Activated CD4-positive, CD25-positive, alpha-beta regulatory T cell treated with anti-CD3 and anti-CD28 coated beads, Interleukin-2, amount 50 U/mL, for 72 hours (primary cell): ENCODE data around the gene C2orf92.
"Not testable (repeated sequence)": the region's sequence is repeated elsewhere in the genome, so short reads cannot be mapped to it uniquely, and the experiment has no call there.

ENCODE experiments used
- DNase-seq: peaks from one replicate; pipeline ENCODE4 v3.0.0; 2021

Gene C2orf92

DNA sequence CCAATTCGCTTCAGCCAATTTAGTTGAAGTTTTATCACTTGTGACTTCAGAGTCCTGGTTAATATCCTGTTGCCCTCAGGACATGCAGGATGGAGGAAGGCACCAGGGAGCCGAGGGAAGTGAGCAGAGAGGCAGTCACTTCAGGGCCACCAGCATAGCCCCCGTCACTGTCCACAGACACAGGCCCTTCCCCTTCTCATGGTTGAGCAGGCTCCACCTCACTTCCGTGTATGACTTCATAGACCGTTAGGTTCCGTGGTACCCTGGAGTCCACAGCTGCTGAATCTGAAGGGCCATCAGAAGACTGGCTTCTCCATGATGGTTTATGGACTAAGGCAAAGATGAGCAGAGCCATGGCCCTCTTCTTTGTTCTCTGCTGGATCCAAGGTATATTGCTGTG is at the start of gene C2orf92:
Gene C2orf92 (plus strand): TSS at position 266 of the 400 bp plus-strand sequence. CDS start 76 bp downstream, at position 342.
- no peak for DNase-seq

DNA sequence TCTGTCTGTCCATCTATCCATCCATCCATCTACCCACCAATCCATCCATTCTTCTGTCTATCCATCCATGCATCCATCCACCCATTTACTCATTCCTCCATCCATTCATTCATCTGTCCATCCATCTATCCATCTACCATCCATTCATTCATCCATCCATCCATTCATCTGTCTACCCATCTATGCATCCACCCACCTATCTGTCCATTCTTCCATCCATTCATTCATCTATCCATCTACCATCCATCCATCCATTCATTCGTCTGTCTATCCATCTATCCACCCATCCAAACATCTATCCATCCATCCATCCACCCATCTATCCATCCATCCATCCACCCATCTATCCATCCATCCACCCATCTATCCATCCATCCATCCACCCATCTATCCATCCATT is 49.0 kb upstream of the C2orf92 start:
- DNase-seq: not testable (repeated sequence)

DNA sequence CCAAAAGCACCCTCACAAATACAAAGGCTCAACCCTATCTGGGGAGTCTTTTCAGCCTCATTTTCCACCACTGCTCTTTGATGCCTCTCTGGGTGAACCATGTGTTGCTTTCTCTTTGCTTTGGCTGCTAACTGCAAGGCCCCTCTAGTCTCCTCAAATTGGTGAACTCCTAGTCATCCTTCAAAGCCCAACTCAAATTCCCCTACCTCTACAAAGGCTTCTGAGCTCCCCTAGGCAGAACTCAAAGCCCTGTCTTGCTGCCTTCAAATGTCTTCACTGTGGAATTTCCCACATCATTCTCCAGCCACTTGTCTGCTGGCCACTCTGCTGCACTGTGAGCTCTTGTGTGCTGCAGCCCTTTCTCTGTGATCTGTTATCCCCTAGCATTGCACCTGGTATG is 46.5 kb upstream of the C2orf92 start:
- DNase-seq: not testable (repeated sequence)

DNA sequence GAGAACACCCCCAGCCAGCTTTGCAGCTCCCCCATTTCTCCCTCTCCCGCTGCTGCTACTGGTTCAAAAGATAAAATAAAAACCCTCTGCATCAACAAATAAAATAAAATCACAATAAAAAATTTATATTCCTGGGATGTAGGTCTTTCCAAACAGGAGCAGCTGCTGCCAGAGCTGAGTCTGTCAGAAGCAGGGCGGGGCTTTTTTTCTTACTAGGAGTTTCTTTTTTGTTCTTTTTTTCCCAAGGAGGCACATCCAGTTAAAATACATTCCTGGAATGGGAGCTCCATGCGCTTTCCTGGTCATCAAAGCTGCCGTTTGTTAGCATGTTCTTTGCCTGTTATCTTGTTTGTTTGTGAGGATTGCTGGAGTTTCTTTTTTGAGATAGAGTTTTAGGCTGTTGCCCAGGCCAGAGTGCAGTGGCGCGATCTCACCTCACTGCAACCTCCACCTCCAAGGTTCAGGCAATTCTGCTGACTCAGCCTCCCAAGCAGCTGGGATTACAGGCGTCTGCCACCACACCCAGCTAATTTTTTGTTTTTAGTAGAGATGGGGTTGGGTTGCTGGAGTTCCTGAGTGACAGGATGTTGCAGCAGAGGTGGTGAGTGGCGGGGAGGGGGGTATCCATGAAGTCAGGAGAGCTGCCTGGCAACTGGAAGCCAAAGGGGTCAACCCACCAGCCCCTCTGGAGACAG is 44.0 kb upstream of the C2orf92 start:
- DNase-seq: not testable (repeated sequence)

GRCh38 chr2:97626049-97626430 is 43.5 kb upstream of the C2orf92 start:
- DNase-seq: not testable (repeated sequence)

- no peak for DNase-seq
Observed at GRCh38 chr2:97644023-97644717, 25.3 kb upstream of the C2orf92 start.

- no peak for DNase-seq
Observed at GRCh38 chr2:97645112-97645694, 24.3 kb upstream of the C2orf92 start.

DNA sequence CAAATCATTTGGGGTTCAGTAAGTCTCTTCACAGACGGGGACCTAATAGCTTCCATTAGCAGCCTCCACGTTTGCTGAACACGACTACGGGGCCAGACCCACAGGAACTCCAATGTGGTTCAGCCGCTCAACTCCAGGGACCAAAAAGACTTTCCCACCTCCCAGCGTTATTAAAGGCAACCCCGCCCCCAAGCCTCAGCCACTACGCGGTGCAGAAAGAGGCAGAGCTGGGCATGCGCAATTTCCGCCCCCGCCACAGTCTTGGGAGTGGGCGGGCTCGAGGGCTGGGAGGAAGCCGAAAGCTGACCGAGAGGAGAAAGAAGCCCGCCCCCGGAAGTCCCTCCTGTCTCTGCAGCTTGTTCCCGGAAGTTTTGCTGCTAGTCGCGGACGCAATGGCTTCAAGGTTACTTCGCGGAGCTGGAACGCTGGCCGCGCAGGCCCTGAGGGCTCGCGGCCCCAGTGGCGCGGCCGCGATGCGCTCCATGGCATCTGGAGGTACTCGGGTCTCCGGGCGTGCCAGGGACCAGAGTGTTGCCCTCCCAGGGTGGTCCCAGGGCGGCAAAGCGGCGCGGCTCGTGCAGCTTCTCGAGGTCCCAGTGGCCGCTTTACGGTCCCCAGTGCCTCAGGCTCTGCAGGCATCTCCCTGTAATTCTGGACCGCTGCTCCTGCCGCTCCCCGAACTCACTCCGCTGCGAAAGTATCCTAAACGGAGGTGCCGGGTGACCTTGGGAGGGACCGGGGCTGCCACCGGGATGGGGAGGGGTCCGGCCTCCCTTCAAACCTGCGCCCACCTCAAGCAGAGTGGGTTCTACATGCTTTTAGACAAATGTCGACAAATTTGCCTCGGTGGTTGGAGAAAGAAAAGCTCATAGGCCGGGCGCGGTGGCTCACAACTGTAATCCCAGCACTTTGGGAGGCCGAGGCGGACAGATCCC is 23.6 kb upstream of the C2orf92 start, which contains the start of gene COX5B:
Gene COX5B (plus strand): TSS at position 368 of the 935 bp plus-strand sequence. CDS start 25 bp downstream, at position 393.
- DNase-seq: peak; percentile 98

- no peak for DNase-seq
Observed at GRCh38 chr2:97646977-97647376, 22.5 kb upstream of the C2orf92 start.

GRCh38 chr2:97651114-97651513 is 18.4 kb upstream of the C2orf92 start:
- DNase-seq: no peak

DNA sequence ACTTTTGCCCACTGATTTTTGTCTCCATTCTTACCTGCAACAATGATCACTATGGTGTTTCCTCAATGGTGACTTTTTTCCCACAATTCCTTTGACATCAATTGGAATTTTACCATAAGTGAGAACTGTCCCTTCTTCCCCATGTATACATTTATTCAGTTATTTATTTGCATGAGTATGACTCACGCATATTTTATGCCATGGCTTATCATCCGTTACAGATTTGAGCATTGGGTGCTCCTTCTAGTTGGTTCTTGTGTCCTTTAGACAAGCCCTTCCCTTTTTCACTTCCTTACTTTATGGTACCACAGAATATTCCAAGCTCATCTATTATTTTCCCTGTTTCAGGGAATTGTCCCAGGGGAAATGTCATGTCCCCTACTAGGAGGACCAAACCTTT is 16.0 kb upstream of the C2orf92 start:
- no peak for DNase-seq

GRCh38 chr2:97653874-97654273 is 15.6 kb upstream of the C2orf92 start:
- no peak for DNase-seq

GRCh38 chr2:97654309-97654708 is 15.2 kb upstream of the C2orf92 start:
- DNase-seq: no peak

- no peak for DNase-seq
Observed at GRCh38 chr2:97654791-97655190, 14.7 kb upstream of the C2orf92 start.

- no peak for DNase-seq
Observed at GRCh38 chr2:97656129-97656755, 13.3 kb upstream of the C2orf92 start.

DNA sequence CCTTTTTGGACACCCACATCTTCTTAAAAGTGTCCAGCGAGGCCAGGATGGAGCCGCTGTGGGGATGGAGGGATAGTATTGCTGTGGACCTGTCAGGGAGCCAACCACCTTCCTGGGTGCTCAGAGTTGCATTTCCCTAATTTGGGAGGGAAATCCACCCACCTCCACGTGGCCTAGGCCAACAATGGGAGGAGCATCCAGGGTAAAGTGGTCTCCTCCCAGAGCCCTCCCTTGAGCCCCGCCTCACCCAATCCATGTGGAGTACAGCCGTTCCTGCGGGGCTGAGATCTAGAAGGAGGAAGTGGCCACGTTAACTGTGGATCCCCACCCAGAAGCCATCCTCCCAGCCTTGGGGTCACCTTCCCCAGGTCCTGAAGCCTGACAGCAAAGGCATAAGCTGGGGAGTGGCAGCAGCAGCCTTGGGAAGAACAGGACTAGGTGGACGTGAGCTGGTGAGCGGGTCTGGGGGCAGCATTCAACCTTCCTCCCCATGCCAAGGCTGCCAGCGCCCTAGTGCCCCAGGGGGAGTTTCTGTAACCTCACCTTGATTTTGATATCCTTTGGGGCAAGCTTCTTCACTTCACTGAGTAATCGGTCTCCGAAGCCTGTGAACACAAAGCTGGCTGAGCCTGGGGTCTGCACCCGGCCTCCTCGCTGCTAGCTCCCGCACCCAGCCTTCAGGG is 12.5 kb upstream of the C2orf92 start:
- no peak for DNase-seq

GRCh38 chr2:97657986-97658690 is 11.4 kb upstream of the C2orf92 start:
- no peak for DNase-seq

- no peak for DNase-seq
Observed at GRCh38 chr2:97658691-97659157, 10.8 kb upstream of the C2orf92 start.

- no peak for DNase-seq
Observed at GRCh38 chr2:97659256-97660043, 10.1 kb upstream of the C2orf92 start.
